MCF 10A (cell line): ENCODE data around the gene SYT2. TPM values are rescaled to one million over a fixed set of nuclear protein-coding genes. Genes with fewer than 3 reads are reported as not detected.

ENCODE experiments used
- BruUV-seq: library from RNA; stranded (reverse); fragments of 400-500 nt; replicated peaks from 2 replicates; lab custom pipeline; 2021; lab: Mats Ljungman, UMichigan
- CTCF ChIA-PET: fragments of 300-600 bp; sonication (Branson Sonifier 250); formaldehyde crosslinking; extraction: SDS; loops from one replicate; lab custom pipeline; 2021; ENCODE audit warnings: antibody characterized with exemption, inconsistent platforms; lab: Yijun Ruan, JAX
- POLR2A ChIA-PET: fragments of 300-600, 350-650 bp; sonication (Branson Sonifier 250); formaldehyde crosslinking; extraction: SDS; loops from one replicate; lab custom pipeline; 2020; ENCODE audit warnings: antibody characterized with exemption, inconsistent platforms; lab: Yijun Ruan, JAX
- DNase-seq: peaks from one replicate; pipeline ENCODE4 v3.0.0-alpha.2; 2018; ENCODE audit not compliant: unreplicated experiment
- H3K27ac Mint-ChIP-seq: one replicate; pipeline ENCODE4 v1.8.0; 2022; ENCODE audit warnings: mild to moderate bottlenecking, low read depth, mixed read lengths; ENCODE audit not compliant: unreplicated experiment
- H3K27me3 Mint-ChIP-seq: one replicate; pipeline ENCODE4 v1.8.0; 2022; ENCODE audit warnings: mixed read lengths; ENCODE audit not compliant: insufficient read depth, unreplicated experiment
- H3K36me3 Mint-ChIP-seq: one replicate; pipeline ENCODE4 v1.8.0; 2022; ENCODE audit warnings: mild to moderate bottlenecking, moderate library complexity, mixed read lengths; ENCODE audit not compliant: insufficient read depth, unreplicated experiment
- H3K4me1 Mint-ChIP-seq: one replicate; pipeline ENCODE4 v1.8.0; 2022; ENCODE audit warnings: mixed read lengths; ENCODE audit not compliant: insufficient read depth, unreplicated experiment
- H3K4me3 Mint-ChIP-seq: one replicate; pipeline ENCODE4 v1.8.0; 2022; ENCODE audit warnings: mild to moderate bottlenecking, moderate library complexity, mixed read lengths; ENCODE audit not compliant: unreplicated experiment
- H3K9me3 Mint-ChIP-seq: one replicate; pipeline ENCODE4 v1.8.0; 2022; ENCODE audit warnings: mixed read lengths; ENCODE audit not compliant: unreplicated experiment
- intact Hi-C: fragments of 100-400 bp; cut with micrococcal nuclease; formaldehyde crosslinking; loops from 2 replicates; pipeline ENCODE4 v1.14.1; 2022
- total RNA-seq: library from RNA; stranded (reverse); gene quantifications from 2 replicates; pipeline ENCODE4 v1.2.3, GENCODE V29; 2022
- TF ChIP-seq, protein P1 (sequence below): fragments of 200-600 bp; IDR thresholded peaks from one replicate; pipeline ENCODE4 v1.8.0; 2022; ENCODE audit warnings: antibody characterized with exemption, mild to moderate bottlenecking; ENCODE audit not compliant: unreplicated experiment

The SYT2 gene
- total RNA-seq, 1 experiment from 2014 or later, result not detected

DNA sequence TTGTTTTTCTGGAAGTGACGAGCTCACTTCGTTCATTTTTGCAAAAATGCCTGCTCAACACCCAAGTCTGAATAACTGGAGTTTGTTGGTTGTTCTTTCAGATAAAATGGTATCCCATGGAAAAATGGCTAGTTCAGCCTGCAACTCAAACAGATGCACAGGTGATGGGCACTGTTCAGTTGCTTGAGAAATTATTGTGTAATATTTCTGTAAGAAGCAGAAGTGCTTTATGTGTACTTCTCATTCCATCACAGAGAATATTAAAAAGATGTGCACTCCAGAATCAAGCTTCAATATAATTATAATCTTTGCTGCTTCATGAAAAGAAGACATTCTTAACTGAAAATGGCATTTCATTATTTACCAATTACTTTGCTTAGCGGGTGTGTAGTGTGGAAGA is 9.1 kb downstream of the SYT2 start:
- Mint-ChIP-seq H3K27ac (no peak overlapping the region), H3K4me1 (no peaks in the 10 kb centered on the region), H3K27me3 (peaks cover 96% of the 10 kb centered on the region), H3K4me3 (no peak overlapping the region), H3K9me3 (no peaks in the 10 kb centered on the region), H3K36me3 (no peaks in the 10 kb centered on the region)
- ChIA-PET CTCF (interaction anchor here (0.5 to 2.4 kb wide), 3 partner anchors 18 to 296 kb away, joined by 3 to 16 read pairs (median 4); no protein-coding TSS in a partner anchor), POLR2A (no interaction called here)
- no peak for DNase-seq
- TF ChIP-seq, protein P1, sequence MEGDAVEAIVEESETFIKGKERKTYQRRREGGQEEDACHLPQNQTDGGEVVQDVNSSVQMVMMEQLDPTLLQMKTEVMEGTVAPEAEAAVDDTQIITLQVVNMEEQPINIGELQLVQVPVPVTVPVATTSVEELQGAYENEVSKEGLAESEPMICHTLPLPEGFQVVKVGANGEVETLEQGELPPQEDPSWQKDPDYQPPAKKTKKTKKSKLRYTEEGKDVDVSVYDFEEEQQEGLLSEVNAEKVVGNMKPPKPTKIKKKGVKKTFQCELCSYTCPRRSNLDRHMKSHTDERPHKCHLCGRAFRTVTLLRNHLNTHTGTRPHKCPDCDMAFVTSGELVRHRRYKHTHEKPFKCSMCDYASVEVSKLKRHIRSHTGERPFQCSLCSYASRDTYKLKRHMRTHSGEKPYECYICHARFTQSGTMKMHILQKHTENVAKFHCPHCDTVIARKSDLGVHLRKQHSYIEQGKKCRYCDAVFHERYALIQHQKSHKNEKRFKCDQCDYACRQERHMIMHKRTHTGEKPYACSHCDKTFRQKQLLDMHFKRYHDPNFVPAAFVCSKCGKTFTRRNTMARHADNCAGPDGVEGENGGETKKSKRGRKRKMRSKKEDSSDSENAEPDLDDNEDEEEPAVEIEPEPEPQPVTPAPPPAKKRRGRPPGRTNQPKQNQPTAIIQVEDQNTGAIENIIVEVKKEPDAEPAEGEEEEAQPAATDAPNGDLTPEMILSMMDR, result no peak
- intact Hi-C loops, result no loop called here
- BruUV-seq, result no TSS peak

DNA sequence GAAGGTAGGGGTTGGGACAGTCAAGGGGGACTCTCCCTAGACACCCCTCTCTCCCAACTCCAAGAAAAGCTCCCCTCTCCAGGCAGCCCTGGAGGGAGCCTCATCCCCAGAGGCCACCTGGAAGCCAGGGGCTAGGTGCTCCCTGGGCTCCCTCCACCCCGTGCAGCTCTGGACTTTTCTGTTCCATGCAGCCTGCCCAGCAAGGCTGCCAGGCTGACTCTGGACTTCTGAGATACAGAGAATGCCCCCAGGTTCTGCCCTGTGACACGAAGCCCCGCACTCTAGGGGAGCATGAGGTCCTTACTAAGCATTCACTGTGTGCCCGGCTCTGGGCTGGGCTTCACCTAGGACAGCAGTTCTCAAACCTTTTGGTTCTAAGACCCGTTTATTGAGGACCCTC is 10.2 kb downstream of the SYT2 start:
- Mint-ChIP-seq H3K4me3 (no peak overlapping the region), H3K4me1 (no peaks in the 10 kb centered on the region), H3K9me3 (no peaks in the 10 kb centered on the region), H3K27ac (no peak overlapping the region), H3K36me3 (no peaks in the 10 kb centered on the region), H3K27me3 (peaks cover 96% of the 10 kb centered on the region)
- CTCF ChIA-PET, result interaction anchor here (0.6 to 2.4 kb wide), 9 partner anchors 12 to 517 kb away, joined by 3 to 16 read pairs (median 3); no protein-coding TSS in a partner anchor
- no peak for DNase-seq
- BruUV-seq, result no TSS peak
- TF ChIP-seq, protein P1, result no peak
- POLR2A ChIA-PET, result interaction anchor here (1.1 to 1.5 kb wide), 2 partner anchors 18 to 25 kb away, joined by 3 to 4 read pairs; no protein-coding TSS in a partner anchor
- intact Hi-C loops, result no loop called here

DNA sequence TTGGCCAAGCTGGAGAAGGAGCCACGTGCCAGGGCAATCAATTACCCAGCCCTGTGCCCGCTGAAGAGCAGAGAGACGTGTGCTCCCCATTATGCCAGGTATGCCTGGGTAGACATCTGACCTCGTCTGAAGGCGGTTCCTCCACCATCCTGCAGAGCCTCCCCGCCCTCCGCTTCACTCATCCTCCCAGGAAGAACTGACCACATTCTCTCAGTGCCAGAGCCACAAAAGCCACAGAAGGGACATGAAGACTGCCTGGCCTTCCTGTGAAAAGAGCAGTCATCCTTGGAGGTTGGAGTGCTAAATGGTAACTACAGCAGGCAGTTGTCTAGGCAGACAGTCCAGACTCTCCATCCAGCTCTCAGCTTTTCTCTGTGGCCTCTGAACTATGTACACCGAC is 12.0 kb downstream of the SYT2 start:
- intact Hi-C loops, result no loop called here
- no peak for DNase-seq
- no TSS peak for BruUV-seq
- peaks cover 95% of the 10 kb centered on the region for H3K27me3 Mint-ChIP-seq
- H3K9me3 Mint-ChIP-seq, result no peaks in the 10 kb centered on the region
- POLR2A ChIA-PET, result no interaction called here
- TF ChIP-seq, protein P1, result no peak
- H3K4me3 Mint-ChIP-seq, result no peak overlapping the region
- peaks cover under 1% of the 10 kb centered on the region for H3K36me3 Mint-ChIP-seq
- H3K4me1 Mint-ChIP-seq, result no peaks in the 10 kb centered on the region
- no peak overlapping the region for H3K27ac Mint-ChIP-seq
- CTCF ChIA-PET, result interaction anchor here (1.9 to 2.0 kb wide), 2 partner anchors 22 to 509 kb away, joined by 4 to 8 read pairs; no protein-coding TSS in a partner anchor

DNA sequence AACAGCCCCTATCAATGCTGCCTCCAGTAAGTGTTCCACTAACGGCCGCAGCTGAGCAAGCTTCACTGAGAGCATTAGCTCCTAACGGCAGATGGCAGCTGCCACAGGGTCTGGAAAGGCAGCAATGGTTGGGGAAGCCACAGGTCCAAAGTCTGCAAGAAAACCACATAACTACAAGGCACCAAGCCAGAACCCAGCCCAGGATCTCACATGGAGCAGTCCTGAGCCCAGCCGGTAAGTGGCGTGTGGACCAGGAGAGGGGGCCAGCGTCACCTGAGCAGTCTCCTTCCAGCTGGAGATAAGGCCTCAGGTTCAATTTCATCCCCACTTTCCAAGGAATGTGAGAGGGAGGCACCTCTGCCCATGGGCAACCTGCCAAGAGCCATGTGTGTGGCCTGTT is 13.2 kb downstream of the SYT2 start:
- Mint-ChIP-seq H3K27me3 (peaks cover 95% of the 10 kb centered on the region), H3K27ac (no peak overlapping the region), H3K4me3 (no peak overlapping the region), H3K36me3 (peaks cover 6% of the 10 kb centered on the region), H3K9me3 (no peaks in the 10 kb centered on the region), H3K4me1 (no peaks in the 10 kb centered on the region)
- intact Hi-C loops, result no loop called here
- BruUV-seq, result no TSS peak
- DNase-seq, result no peak
- TF ChIP-seq, protein P1, result no peak
- ChIA-PET CTCF (interaction anchor here (0.7 to 2.0 kb wide), 4 partner anchors 9 to 521 kb away, joined by 3 to 8 read pairs (median 3); no protein-coding TSS in a partner anchor), POLR2A (interaction anchor here (0.6 kb wide), 1 partner anchor 10 kb away, joined by 3 read pairs; no protein-coding TSS in a partner anchor)
